A673 (cell line): Measurements from ENCODE around the gene MRPL33. TPM values are rescaled to one million over a fixed set of nuclear protein-coding genes. Genes with fewer than 3 reads are reported as not detected.

Experiments
- BruUV-seq: library from RNA; stranded (reverse); fragments of 400-500 nt; replicated peaks from 2 replicates; lab custom pipeline; 2021; lab: Mats Ljungman, UMichigan
- CTCF ChIA-PET: fragments of 300-600 bp; sonication (Branson Sonifier 250); formaldehyde crosslinking; loops from one replicate; lab custom pipeline; 2022; ENCODE audit warnings: antibody characterized with exemption; lab: Charles Lee
- POLR2A ChIA-PET: fragments of 300-600 bp; sonication (Branson Sonifier 250); formaldehyde crosslinking; loops from one replicate; lab custom pipeline; 2022; ENCODE audit warnings: antibody characterized with exemption; ENCODE audit not compliant: low non-redundant PET; lab: Charles Lee
- DNase-seq: peaks from one replicate; pipeline ENCODE4 v3.0.0-alpha.2; 2015; ENCODE audit warnings: low spot score
- H3K27ac ChIP-seq: fragments of 200-600 bp; sonication (generic); 2 replicates; pipeline ENCODE4 v1.5.1; 2016; ENCODE audit warnings: mixed run types, low read depth, mild to moderate bottlenecking, mixed read lengths, antibody characterized with exemption, low read length; ENCODE audit not compliant: poor library complexity, severe bottlenecking
- H3K27me3 ChIP-seq: fragments of 200-600 bp; sonication (generic); replicated peaks from 2 replicates; pipeline ENCODE4 v1.6.1; 2017; ENCODE audit warnings: mixed run types, low read depth, mild to moderate bottlenecking, mixed read lengths, antibody characterized with exemption, low read length; ENCODE audit not compliant: insufficient read depth, poor library complexity
- H3K36me3 ChIP-seq: fragments of 200-600 bp; sonication (generic); 2 replicates; pipeline ENCODE4 v1.6.1; 2016; ENCODE audit warnings: mixed run types, mild to moderate bottlenecking, mixed read lengths, antibody characterized with exemption, low read length; ENCODE audit not compliant: insufficient read depth, poor library complexity, severe bottlenecking
- H3K4me1 ChIP-seq: fragments of 200-600 bp; sonication (generic); 2 replicates; pipeline ENCODE4 v1.6.1; 2017; ENCODE audit warnings: mixed run types, mild to moderate bottlenecking, mixed read lengths, antibody characterized with exemption, low read length; ENCODE audit not compliant: insufficient read depth, poor library complexity, severe bottlenecking
- H3K4me3 ChIP-seq: fragments of 200-600 bp; sonication (generic); 2 replicates; pipeline ENCODE4 v1.5.1; 2016; ENCODE audit warnings: low read depth, mixed run types, mild to moderate bottlenecking, mixed read lengths, low read length; ENCODE audit not compliant: poor library complexity, severe bottlenecking
- H3K9me3 ChIP-seq: fragments of 200-600 bp; sonication (generic); 2 replicates; pipeline ENCODE4 v1.6.1; 2016; ENCODE audit warnings: mixed run types, low read depth, mild to moderate bottlenecking, mixed read lengths, antibody characterized with exemption, low read length; ENCODE audit not compliant: poor library complexity, severe bottlenecking
- EZH2 ChIP-seq: fragments of 200-600 bp; sonication (generic); IDR thresholded peaks from 2 replicates; pipeline ENCODE4 v1.6.1; 2017; ENCODE audit warnings: borderline replicate concordance, low read depth, mild to moderate bottlenecking, mixed read lengths, antibody characterized with exemption, low read length; ENCODE audit not compliant: poor library complexity, severe bottlenecking
- intact Hi-C: fragments of 100-400 bp; cut with micrococcal nuclease; formaldehyde crosslinking; loops from one replicate; pipeline ENCODE4 v1.10.0; 2022; ENCODE audit not compliant: unreplicated experiment
- total RNA-seq: library from RNA; stranded (reverse); gene quantifications from 2 replicates; pipeline ENCODE4 v1.2.3, GENCODE V29; 2021
- TF ChIP-seq, protein P1 (sequence below): fragments of 300-800, 200-600 bp; sonication (generic); conservative IDR thresholded peaks from 2 replicates; pipeline ENCODE4 v1.5.1; 2017; ENCODE audit warnings: low read depth, mild to moderate bottlenecking, antibody characterized with exemption, low read length, moderate library complexity, mixed read lengths

Gene MRPL33
- total RNA-seq, 1 experiment from 2014 or later: 68.1 TPM

- Histone ChIP-seq H3K27me3 (no peaks in the 10 kb centered on the region), H3K27ac (no peak overlapping the region), H3K4me3 (no peak overlapping the region), H3K36me3 (no peaks in the 10 kb centered on the region), H3K9me3 (peaks cover 6% of the 10 kb centered on the region), H3K4me1 (no peaks in the 10 kb centered on the region)
- intact Hi-C loops: no loop called here
- POLR2A ChIA-PET: no interaction called here
- BruUV-seq: no TSS peak
- CTCF ChIA-PET: no interaction called here
- TF ChIP-seq, protein P1, sequence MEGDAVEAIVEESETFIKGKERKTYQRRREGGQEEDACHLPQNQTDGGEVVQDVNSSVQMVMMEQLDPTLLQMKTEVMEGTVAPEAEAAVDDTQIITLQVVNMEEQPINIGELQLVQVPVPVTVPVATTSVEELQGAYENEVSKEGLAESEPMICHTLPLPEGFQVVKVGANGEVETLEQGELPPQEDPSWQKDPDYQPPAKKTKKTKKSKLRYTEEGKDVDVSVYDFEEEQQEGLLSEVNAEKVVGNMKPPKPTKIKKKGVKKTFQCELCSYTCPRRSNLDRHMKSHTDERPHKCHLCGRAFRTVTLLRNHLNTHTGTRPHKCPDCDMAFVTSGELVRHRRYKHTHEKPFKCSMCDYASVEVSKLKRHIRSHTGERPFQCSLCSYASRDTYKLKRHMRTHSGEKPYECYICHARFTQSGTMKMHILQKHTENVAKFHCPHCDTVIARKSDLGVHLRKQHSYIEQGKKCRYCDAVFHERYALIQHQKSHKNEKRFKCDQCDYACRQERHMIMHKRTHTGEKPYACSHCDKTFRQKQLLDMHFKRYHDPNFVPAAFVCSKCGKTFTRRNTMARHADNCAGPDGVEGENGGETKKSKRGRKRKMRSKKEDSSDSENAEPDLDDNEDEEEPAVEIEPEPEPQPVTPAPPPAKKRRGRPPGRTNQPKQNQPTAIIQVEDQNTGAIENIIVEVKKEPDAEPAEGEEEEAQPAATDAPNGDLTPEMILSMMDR: no peak
- no peak for TF ChIP-seq EZH2
- no peak for DNase-seq
These were observed 56.8 kb downstream of the MRPL33 start for GRCh38 chr2:27828305-27828704.

Other genes with a start within 250 kb of the MRPL33 start
- gene ZNF512, start 188.7 kb upstream of the MRPL33 start, total RNA-seq: 61.3 TPM in 2 replicates
- 3.3 and 4.4 TPM in 2 replicates for gene CCDC121, start 142.7 kb upstream of the MRPL33 start, total RNA-seq
- gene GPN1, start 142.7 kb upstream of the MRPL33 start, total RNA-seq: 49.8 and 61.1 TPM in 2 replicates
- gene SUPT7L, start 108.1 kb upstream of the MRPL33 start, total RNA-seq: 33.1 and 34.0 TPM in 2 replicates
- gene SLC4A1AP, start 107.8 kb upstream of the MRPL33 start, total RNA-seq: 29.7 and 30.4 TPM in 2 replicates
- gene RBKS, start 118.7 kb downstream of the MRPL33 start, total RNA-seq: 0.54 and 0.66 TPM in 2 replicates
- 21.5 and 21.8 TPM in 2 replicates for gene BABAM2, start 119.0 kb downstream of the MRPL33 start, total RNA-seq